Activated T-helper 1 cell treated with Interleukin-2 at 50 U/mL for 16 hours (primary cell): ENCODE results near the gene VIPR1.
"Not testable (repeated sequence)": the region's sequence is repeated elsewhere in the genome, so short reads cannot be mapped to it uniquely, and the experiment has no call there.

Experiments
- DNase-seq: peaks from one replicate; pipeline ENCODE4 v3.0.0-alpha.2; 2020; ENCODE audit warnings: low read depth

VIPR1 gene

GRCh38 chr3:42535981-42536784, 33.7 kb downstream of the VIPR1 start:
- DNase-seq, result peak; percentile 15

GRCh38 chr3:42537350-42537749, 34.9 kb downstream of the VIPR1 start:
- no peak for DNase-seq

- peak; percentile 36 for DNase-seq
Observed at GRCh38 chr3:42539871-42540714, 37.6 kb downstream of the VIPR1 start.

- no peak for DNase-seq
Observed at GRCh38 chr3:42541079-42541478, 38.6 kb downstream of the VIPR1 start.

- no peak for DNase-seq
Observed at GRCh38 chr3:42544492-42545283, 42.2 kb downstream of the VIPR1 start.

- no peak for DNase-seq
Observed at GRCh38 chr3:42545284-42545900, 42.9 kb downstream of the VIPR1 start.

- DNase-seq, result no peak
Observed at GRCh38 chr3:42546691-42547213, 44.3 kb downstream of the VIPR1 start.

GRCh38 chr3:42547401-42547945, 45.0 kb downstream of the VIPR1 start:
- DNase-seq, result peak; percentile 53

GRCh38 chr3:42549131-42549530, 46.7 kb downstream of the VIPR1 start:
- DNase-seq, result no peak

- DNase-seq, result no peak
Observed at GRCh38 chr3:42550250-42550649, 47.8 kb downstream of the VIPR1 start.

GRCh38 chr3:42552830-42553229, 50.4 kb downstream of the VIPR1 start:
- DNase-seq, result no peak

GRCh38 chr3:42556089-42556632, 53.7 kb downstream of the VIPR1 start:
- peak; percentile 24 for DNase-seq

GRCh38 chr3:42556817-42557216, 54.4 kb downstream of the VIPR1 start:
- DNase-seq, result not testable (repeated sequence)

- no peak for DNase-seq
Observed at GRCh38 chr3:42557854-42558253, 55.4 kb downstream of the VIPR1 start.

- no peak for DNase-seq
Observed at GRCh38 chr3:42562047-42562907, 59.8 kb downstream of the VIPR1 start.

- no peak for DNase-seq
Observed at GRCh38 chr3:42569593-42570142, 67.2 kb downstream of the VIPR1 start.

- DNase-seq, result no peak
Observed at GRCh38 chr3:42572278-42572677, 69.8 kb downstream of the VIPR1 start.

- DNase-seq, result no peak
Observed at GRCh38 chr3:42575137-42575741, 72.8 kb downstream of the VIPR1 start.

- no peak for DNase-seq
Observed at GRCh38 chr3:42578054-42578453, 75.6 kb downstream of the VIPR1 start.
